Activated naive CD4-positive, alpha-beta T cell treated with Interleukin-2 at 50 U/mL for 16 hours (primary cell): ENCODE results near the gene GNS.
A peak's percentile ranks its signal among the peaks of the same experiment; 100 is the strongest.
"Not testable (repeated sequence)": the region's sequence is repeated elsewhere in the genome, so short reads cannot be mapped to it uniquely, and the experiment has no call there.

Source experiments
- DNase-seq: peaks from one replicate; pipeline ENCODE4 v3.0.0-alpha.2; 2020

Gene GNS

GRCh38 chr12:64779354-64779974, 20.3 kb upstream of the GNS start:
- DNase-seq: no peak

- not testable (repeated sequence) for DNase-seq
Measured at GRCh38 chr12:64775147-64775736, 16.0 kb upstream of the GNS start.

GRCh38 chr12:64773386-64773785, 14.2 kb upstream of the GNS start:
- DNase-seq: no peak

- DNase-seq: no peak
Measured at GRCh38 chr12:64767495-64767894, 8.3 kb upstream of the GNS start.

GRCh38 chr12:64760808-64761573, 1.8 kb upstream of the GNS start:
- DNase-seq: no peak

- DNase-seq: no peak
Measured at GRCh38 chr12:64757771-64758170, 1.4 kb downstream of the GNS start.

- DNase-seq: no peak
Measured at GRCh38 chr12:64756376-64756775, 2.8 kb downstream of the GNS start.

- DNase-seq: no peak
Measured at GRCh38 chr12:64753427-64753826, 5.8 kb downstream of the GNS start.

- DNase-seq: no peak
Measured at GRCh38 chr12:64752833-64753238, 6.4 kb downstream of the GNS start.

GRCh38 chr12:64752032-64752431, 7.2 kb downstream of the GNS start:
- DNase-seq: no peak

- DNase-seq: no peak
Measured at GRCh38 chr12:64749461-64750200, 9.6 kb downstream of the GNS start.

- DNase-seq: no peak
Measured at GRCh38 chr12:64747695-64748094, 11.5 kb downstream of the GNS start.

- DNase-seq: no peak
Measured at GRCh38 chr12:64746663-64747062, 12.5 kb downstream of the GNS start.

- DNase-seq: no peak
Measured at GRCh38 chr12:64745980-64746379, 13.2 kb downstream of the GNS start.

GRCh38 chr12:64745259-64745807, 13.9 kb downstream of the GNS start:
- no peak for DNase-seq

GRCh38 chr12:64744422-64745258, 14.6 kb downstream of the GNS start:
- no peak for DNase-seq

- DNase-seq: no peak
Measured at GRCh38 chr12:64743206-64743605, 16.0 kb downstream of the GNS start.

- DNase-seq: no peak
Measured at GRCh38 chr12:64742416-64742815, 16.8 kb downstream of the GNS start.

- DNase-seq: no peak
Measured at GRCh38 chr12:64740646-64741045, 18.6 kb downstream of the GNS start.

GRCh38 chr12:64739778-64740177, 19.4 kb downstream of the GNS start:
- DNase-seq: no peak

GRCh38 chr12:64737539-64737938, 21.7 kb downstream of the GNS start:
- peak; percentile 43 for DNase-seq

- DNase-seq: no peak
Measured at GRCh38 chr12:64736771-64737170, 22.4 kb downstream of the GNS start.
